ENCODE data around the gene IYD.
A peak's percentile ranks its signal among the peaks of the same experiment; 100 is the strongest.

The IYD gene

GRCh38 chr6:150408842-150409241, 40.0 kb downstream of the IYD start:
- CTCF ChIA-PET = interaction anchor here (3.8 kb wide), 1 partner anchor 14 kb away, joined by 17 read pairs; no protein-coding TSS in a partner anchor
- no peak for DNase-seq (ENCODE audit: extremely low spot score)
- POLR2A ChIA-PET = no interaction called here
- no peak for TF ChIP-seq FOXK2 (IDR thresholded peaks at IDR 0.05)
- TF ChIP-seq CTBP1 (IDR thresholded peaks at IDR 0.05; ENCODE audit: borderline replicate concordance) = no peak
- no peak for TF ChIP-seq LEF1 (IDR thresholded peaks at IDR 0.05; ENCODE audit: borderline replicate concordance)
- TF ChIP-seq FOXM1 (IDR thresholded peaks at IDR 0.05; ENCODE audit: borderline replicate concordance) = no peak
- no peak for TF ChIP-seq HDGF (IDR thresholded peaks at IDR 0.05; ENCODE audit: borderline replicate concordance)
- no peak for TF ChIP-seq ZNF384 (IDR thresholded peaks at IDR 0.05)
- no peak for TF ChIP-seq FOXA1 (IDR thresholded peaks at IDR 0.05)
- no peak for TF ChIP-seq NFRKB (IDR thresholded peaks at IDR 0.05)
- no peak for TF ChIP-seq L3MBTL2 (conservative IDR thresholded peaks at IDR 0.05)
- TF ChIP-seq ELF4 (IDR thresholded peaks at IDR 0.05) = no peak
- TF ChIP-seq SP1 (IDR thresholded peaks at IDR 0.05) = no peak
- no peak for TF ChIP-seq SUZ12 (IDR thresholded peaks at IDR 0.05)
- no peak for TF ChIP-seq PKNOX1 (IDR thresholded peaks at IDR 0.05)
- no peak for TF ChIP-seq TARDBP (IDR thresholded peaks at IDR 0.05)

GRCh38 chr6:150409576-150410066, 40.8 kb downstream of the IYD start:
- no peak for TF ChIP-seq SUZ12 (IDR thresholded peaks at IDR 0.05)
- TF ChIP-seq BHLHE40 (IDR thresholded peaks at IDR 0.05; ENCODE audit: borderline replicate concordance) = no peak
- TF ChIP-seq L3MBTL2 (conservative IDR thresholded peaks at IDR 0.05) = no peak
- TF ChIP-seq FOXA1 (IDR thresholded peaks at IDR 0.05) = no peak
- no peak for TF ChIP-seq ZNF384 (IDR thresholded peaks at IDR 0.05)
- no peak for DNase-seq (ENCODE audit: extremely low spot score)
- CTCF ChIA-PET = interaction anchor here (0.6 to 3.8 kb wide), 3 partner anchors 9 to 332 kb away, joined by 3 to 17 read pairs (median 4); no protein-coding TSS in a partner anchor
- POLR2A ChIA-PET = interaction anchor here (1.0 kb wide), 1 partner anchor 456 kb away, joined by 3 read pairs; the partner anchor contains the start of gene MTHFD1L

GRCh38 chr6:150410399-150410798, 41.6 kb downstream of the IYD start:
- CTCF ChIA-PET = interaction anchor here (0.6 to 3.8 kb wide), 5 partner anchors 8 to 407 kb away, joined by 3 to 17 read pairs (median 3); no protein-coding TSS in a partner anchor
- no peak for TF ChIP-seq ZNF384 (IDR thresholded peaks at IDR 0.05)
- no peak for TF ChIP-seq FOXA1 (IDR thresholded peaks at IDR 0.05)
- no peak for TF ChIP-seq PKNOX1 (IDR thresholded peaks at IDR 0.05)
- no peak for TF ChIP-seq HDGF (IDR thresholded peaks at IDR 0.05; ENCODE audit: borderline replicate concordance)
- no peak for TF ChIP-seq SUZ12 (IDR thresholded peaks at IDR 0.05)
- no peak for TF ChIP-seq CTBP1 (IDR thresholded peaks at IDR 0.05; ENCODE audit: borderline replicate concordance)
- no peak for TF ChIP-seq SP1 (IDR thresholded peaks at IDR 0.05)
- TF ChIP-seq ARNT (IDR thresholded peaks at IDR 0.05) = no peak
- TF ChIP-seq LEF1 (IDR thresholded peaks at IDR 0.05; ENCODE audit: borderline replicate concordance) = no peak
- no peak for TF ChIP-seq ELF4 (IDR thresholded peaks at IDR 0.05)
- no peak for TF ChIP-seq FOXM1 (IDR thresholded peaks at IDR 0.05; ENCODE audit: borderline replicate concordance)
- no peak for TF ChIP-seq TARDBP (IDR thresholded peaks at IDR 0.05)
- no peak for TF ChIP-seq NFRKB (IDR thresholded peaks at IDR 0.05)
- no peak for TF ChIP-seq FOXK2 (IDR thresholded peaks at IDR 0.05)
- TF ChIP-seq BHLHE40 (IDR thresholded peaks at IDR 0.05; ENCODE audit: borderline replicate concordance) = no peak
- TF ChIP-seq L3MBTL2 (conservative IDR thresholded peaks at IDR 0.05) = no peak
- POLR2A ChIA-PET = interaction anchor here (1.0 kb wide), 1 partner anchor 455 kb away, joined by 3 read pairs; the partner anchor contains the start of gene MTHFD1L
- no peak for DNase-seq (ENCODE audit: extremely low spot score)

- DNase-seq (ENCODE audit: extremely low spot score) = no peak
- POLR2A ChIA-PET = no interaction called here
- TF ChIP-seq ELF4 (IDR thresholded peaks at IDR 0.05) (no peak), PKNOX1 (IDR thresholded peaks at IDR 0.05) (peak; percentile 59)
- CTCF ChIA-PET = interaction anchor here (0.6 to 3.8 kb wide), 3 partner anchors 16 to 407 kb away, joined by 3 to 17 read pairs (median 3); no protein-coding TSS in a partner anchor
Observed at GRCh38 chr6:150410906-150411305, 42.1 kb downstream of the IYD start.

- POLR2A ChIA-PET = no interaction called here
- TF ChIP-seq HDGF (IDR thresholded peaks at IDR 0.05; ENCODE audit: borderline replicate concordance) (no peak), ELF4 (IDR thresholded peaks at IDR 0.05) (no peak), L3MBTL2 (conservative IDR thresholded peaks at IDR 0.05) (no peak), PKNOX1 (IDR thresholded peaks at IDR 0.05) (no peak), ARNT (IDR thresholded peaks at IDR 0.05) (no peak), BHLHE40 (IDR thresholded peaks at IDR 0.05; ENCODE audit: borderline replicate concordance) (no peak), TARDBP (IDR thresholded peaks at IDR 0.05) (no peak), SP1 (IDR thresholded peaks at IDR 0.05) (no peak)
- DNase-seq (ENCODE audit: extremely low spot score) = no peak
- CTCF ChIA-PET = no interaction called here
Observed at GRCh38 chr6:150412221-150412620, 43.4 kb downstream of the IYD start.

- TF ChIP-seq HDGF (IDR thresholded peaks at IDR 0.05; ENCODE audit: borderline replicate concordance) (no peak), SP1 (IDR thresholded peaks at IDR 0.05) (no peak)
- POLR2A ChIA-PET = no interaction called here
- no peak for DNase-seq (ENCODE audit: extremely low spot score)
- CTCF ChIA-PET = interaction anchor here (1.2 kb wide), 1 partner anchor 402 kb away, joined by 3 read pairs; no protein-coding TSS in a partner anchor
Observed at GRCh38 chr6:150413198-150413597, 44.4 kb downstream of the IYD start.

Measured in HEK293T (cell line).